GM18499 (cell line): ENCODE results near the gene PSEN2.
"Not testable (repeated sequence)": the region's sequence is repeated elsewhere in the genome, so short reads cannot be mapped to it uniquely, and the experiment has no call there.

Experiments used
- ATAC-seq: cut with Tn5 transposase; IDR thresholded peaks from one replicate; pipeline ENCODE4 v1.9.1; 2021; ENCODE audit warnings: moderate number of reproducible peaks; ENCODE audit not compliant: insufficient read depth, unreplicated experiment

Gene PSEN2

DNA sequence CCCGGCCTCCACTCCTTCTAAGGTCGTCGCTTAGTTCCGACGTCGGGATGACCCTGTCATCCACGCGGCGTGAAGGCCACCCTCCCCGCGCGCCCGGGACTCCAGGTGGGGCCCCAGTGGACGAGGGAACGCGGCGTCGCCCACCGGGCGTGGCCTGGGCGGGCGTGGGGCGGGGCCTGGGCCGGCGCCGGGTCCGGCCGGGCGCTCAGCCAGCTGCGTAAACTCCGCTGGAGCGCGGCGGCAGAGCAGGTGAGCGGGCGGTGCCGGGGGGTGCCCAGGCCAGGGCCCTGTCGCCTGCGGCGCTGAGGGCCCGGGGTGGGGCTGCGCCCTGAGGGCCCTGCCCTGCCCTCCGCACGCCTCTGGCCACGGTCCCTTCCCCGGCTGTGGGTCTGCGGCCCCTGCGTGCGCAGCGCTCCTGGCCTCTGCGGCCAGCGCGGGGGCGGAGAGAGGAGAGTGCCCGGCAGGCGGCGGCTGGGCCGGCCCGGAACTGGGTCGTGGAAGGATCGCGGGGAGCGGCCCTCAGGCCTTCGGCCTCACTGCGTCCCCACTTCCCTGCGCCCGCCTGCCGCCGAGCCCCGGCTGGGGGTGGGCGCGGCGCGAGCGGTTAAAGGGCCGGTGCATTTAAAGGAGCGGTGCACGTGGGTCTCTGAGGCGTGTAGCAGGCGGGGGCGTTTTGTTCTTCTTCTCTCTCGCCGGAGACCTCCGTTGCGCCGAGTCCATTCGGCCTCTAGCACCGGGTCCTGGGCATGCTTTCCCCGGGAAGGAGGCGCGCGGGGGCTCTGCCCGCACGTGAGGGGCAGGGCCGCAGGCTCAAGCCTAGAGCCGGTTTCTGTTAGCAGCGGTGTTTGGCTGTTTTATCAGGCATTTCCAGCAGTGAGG, at the start of gene PSEN2:
TSS of gene PSEN2 (plus strand) at position 216 of the 879 bp plus-strand sequence. CDS start 11,292 bp downstream, outside the sequence.
- peak; percentile 63 for ATAC-seq

DNA sequence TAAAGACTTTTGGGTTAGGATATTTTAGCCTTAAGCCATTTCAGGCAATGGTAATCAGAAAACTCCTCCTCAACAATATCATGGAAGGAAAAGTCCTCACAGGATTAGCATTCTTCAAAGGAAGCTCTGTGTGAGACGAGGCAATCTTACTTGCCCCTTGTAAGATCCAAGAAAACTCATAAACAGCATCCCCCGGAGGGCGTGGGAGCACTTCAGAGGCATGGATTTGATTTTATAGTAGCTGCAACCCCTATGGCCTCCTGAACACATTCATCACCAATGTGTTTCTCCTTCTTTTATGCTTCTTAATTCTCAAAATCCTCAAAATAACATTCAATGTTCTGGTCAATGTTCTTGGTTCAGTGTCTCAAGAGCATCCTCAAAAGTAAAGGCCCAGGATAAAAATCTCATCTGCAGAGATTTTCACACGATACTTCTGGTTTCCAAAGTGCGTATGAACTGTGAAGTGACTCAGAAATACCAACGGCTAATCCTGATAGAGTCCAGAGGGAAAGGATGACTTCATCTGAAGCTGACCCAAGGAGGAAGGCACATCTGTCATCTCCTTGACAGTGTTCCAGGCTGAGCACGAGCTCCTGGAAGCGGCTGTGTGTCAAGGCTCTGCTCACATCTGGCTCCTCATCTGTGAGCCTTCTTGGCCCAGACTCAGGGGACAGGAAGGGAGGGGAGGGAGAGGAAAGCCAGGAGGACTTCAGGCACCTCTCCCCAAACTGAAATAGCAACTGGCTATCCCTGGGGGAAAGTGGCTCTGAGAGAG, 49.3 kb upstream of the PSEN2 start:
- ATAC-seq, result no peak

DNA sequence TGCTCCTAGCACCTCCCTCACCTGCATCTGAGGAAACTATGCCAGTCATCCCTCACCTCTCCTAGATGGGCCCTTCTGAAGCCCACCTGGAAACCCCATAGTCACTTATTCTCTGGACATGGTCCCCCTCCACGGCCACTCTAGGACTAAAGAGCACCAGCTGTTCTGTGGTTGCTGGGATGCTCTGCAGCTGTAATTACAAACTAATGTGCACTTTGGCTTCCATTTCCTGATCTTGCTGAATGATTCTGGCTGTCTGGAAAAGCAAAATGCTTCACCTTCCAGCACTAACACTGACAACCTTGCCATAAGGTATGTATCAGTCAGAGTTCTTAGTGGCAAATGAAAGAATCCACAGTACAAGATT, 48.7 kb upstream of the PSEN2 start:
- ATAC-seq, result no peak

DNA sequence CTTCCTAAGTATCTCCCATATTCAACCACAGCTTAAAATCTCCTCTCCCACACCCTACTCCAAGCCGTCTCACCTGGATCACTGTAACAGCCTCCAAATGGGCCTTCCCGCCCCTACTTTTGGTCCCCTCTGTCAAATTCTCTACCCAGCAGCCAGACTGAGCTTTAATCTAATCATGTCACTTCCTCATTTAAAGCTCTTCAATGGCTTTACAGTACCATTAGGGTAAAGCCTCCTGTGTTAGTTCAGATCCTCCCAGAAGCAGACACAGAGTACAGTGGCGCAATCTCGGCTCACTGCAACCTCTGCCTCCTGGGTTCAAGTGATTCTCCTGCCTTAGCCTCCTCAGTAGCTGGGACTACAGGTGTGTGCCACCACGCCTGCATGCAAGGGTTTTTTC, 46.8 kb upstream of the PSEN2 start:
- ATAC-seq, result no peak

DNA sequence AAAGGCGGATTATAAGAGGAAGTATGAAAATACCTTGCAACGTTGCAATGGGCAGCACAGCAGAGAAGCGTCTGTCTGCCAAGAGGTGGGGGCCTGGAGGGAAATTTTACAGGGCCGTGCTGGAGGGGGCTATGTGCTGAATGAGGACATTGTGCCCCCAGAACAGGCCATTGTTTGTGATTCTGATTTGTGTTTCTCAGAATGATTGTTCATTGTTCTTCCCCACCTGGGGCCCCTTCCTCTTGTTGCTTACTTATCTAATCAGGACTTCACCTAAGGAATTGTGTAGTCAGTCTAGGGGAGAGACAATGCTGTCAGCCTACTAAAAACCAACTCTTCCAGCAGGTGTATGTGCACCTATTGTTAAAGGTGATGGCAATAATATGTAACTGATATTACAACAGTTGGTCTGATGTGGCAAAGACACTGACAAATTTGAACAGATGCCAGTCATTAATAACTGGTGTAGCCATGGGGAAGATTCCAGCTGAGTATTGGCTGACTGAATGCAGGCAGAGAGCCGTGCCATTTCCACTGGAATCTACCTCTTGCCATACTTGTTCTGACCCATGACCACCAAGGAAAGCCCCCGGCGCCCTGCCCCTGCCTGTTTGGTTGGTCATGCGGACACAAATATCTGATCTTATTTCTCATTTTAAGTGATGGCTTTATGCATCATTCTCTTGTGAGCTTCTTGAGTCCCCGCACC, 45.2 kb upstream of the PSEN2 start:
- ATAC-seq, result no peak

GRCh38 chr1:226825746-226826100, 44.7 kb upstream of the PSEN2 start:
- no peak for ATAC-seq

GRCh38 chr1:226826479-226827261, 43.7 kb upstream of the PSEN2 start:
- ATAC-seq, result no peak

DNA sequence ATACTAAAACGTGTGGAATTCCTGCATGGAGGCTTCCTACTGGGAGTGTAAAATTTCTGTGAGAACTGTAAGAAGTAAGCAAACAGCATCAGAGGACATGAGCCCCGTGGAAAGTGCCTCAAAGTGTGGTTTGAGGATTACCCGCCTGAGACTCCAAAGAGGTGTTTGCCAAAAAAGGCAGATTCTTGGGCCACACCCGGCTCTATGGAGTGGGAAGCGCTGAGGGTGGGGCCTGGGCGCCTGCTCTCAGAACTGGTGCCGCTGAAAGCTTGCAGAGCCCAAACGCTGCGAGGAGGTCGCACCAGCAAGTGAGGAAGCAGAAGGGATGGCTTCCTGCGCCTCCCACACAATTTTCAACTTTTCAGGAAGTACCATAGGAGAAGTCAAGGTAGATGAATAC, 43.0 kb upstream of the PSEN2 start:
- no peak for ATAC-seq

GRCh38 chr1:226827968-226828513, 42.4 kb upstream of the PSEN2 start:
- ATAC-seq, result peak; percentile 77

DNA sequence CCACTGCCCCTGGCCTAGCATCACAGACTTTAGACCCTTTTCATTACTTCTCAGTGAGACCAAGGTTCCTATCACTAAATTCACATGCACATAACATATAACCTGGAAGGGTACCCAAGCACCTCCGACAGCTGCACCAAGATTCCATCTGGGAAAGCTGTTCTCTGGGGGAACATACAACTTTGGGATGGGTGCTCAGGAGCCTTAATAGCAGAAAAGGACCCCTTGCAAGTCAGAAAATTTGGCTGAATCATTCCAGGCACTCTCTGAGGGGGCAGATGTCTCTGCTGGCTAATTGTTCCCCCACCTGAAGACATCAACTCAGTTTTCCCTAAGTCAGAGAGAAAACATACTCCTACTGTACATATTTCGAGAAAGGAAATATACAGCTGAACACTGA, 41.3 kb upstream of the PSEN2 start:
- ATAC-seq, result no peak

DNA sequence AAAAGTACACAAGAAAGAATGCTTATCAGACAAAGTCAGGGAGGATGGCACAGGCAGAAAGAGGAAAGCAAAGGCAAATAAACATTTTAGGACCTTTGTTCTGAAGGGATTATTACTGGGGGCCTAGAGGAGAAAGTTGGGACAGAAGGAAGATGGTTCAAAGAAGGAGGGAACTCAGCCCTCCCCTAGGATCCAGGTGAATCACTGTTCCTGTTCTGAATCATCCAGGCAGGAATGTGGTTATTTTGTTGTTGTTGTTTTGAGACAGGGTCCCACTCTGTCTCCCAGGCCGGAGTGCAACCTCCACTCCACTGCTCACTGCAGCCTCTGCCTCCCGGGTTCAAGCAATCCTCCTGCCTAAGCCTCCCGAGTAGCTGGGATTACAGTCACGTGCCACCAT, 38.5 kb upstream of the PSEN2 start:
- no peak for ATAC-seq

DNA sequence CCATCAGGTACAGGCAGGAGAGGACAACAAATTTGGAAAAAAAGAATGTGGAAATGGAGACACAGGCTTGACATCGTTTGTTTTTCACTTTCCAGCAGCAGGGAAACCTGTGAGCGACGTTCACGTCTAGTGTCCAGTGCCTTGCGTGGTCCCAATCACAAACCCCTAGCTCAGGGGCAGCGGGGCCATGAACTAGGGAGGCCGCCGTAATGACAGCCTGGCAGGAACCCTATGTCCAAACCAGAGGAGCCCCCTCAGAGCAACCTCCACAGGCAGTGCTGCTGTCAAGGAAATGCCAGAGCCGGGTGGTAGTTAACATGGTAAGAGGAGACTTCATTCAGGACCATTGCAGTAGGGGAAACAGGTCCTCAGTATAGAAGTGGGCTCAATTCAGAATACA, 37.8 kb upstream of the PSEN2 start:
- no peak for ATAC-seq

DNA sequence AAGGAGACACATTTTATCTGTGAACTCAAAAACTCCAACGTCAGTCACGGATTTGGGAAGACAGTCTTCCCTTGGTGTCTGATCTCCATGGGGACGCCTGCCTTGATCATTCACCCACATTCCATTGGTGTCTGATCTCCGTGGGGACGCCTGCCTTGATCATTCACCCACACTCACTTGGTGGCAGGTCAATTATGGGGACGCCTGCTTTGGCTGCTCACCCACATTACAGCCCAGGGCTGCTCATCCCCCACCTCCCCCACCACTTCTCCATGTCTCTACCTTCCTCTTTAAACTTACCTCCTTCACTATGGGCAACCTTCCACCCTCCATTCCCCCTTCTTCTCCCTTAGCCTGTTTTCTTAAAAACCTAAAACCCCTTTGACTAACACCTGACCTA, 36.2 kb upstream of the PSEN2 start:
- ATAC-seq, result not testable (repeated sequence)

DNA sequence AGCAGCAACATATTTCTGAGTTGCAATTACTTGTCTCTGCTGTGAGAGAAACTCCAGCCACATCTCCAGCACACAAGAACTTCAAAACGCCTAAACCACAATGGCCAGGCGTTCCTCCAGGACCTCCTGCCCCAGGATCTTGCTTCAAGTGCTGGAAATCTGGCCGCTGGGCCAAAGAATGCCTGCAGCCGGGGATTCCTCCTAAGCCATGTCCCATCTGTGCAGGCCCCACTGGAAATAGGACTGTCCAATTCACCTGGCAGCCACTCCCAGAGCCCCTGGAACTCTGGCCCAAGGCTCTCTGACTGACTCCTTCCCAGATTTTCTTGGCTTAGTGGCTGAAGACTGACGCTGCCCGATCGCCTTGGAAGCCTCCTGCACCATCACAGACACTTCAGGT, 35.0 kb upstream of the PSEN2 start:
- not testable (repeated sequence) for ATAC-seq

GRCh38 chr1:226837966-226838365, 32.5 kb upstream of the PSEN2 start:
- not testable (repeated sequence) for ATAC-seq

DNA sequence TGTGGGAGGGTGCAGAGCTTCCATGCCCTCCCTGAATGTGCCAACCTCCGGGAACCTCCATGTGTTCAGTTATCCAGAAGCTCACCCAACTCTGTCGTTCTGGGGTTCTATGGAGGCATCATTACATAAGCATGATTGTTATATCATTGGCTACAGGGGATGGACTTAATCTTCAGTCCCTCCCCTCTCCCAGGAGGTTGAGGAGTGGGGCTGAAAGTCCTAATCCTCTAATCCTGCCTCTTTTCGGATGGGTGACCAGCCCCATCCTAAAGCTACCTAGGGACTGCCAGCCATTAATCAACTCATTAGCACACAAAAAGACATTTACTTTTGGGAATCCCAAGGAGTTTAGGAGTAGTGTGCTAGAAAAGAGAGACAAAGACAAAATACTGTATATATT, 32.0 kb upstream of the PSEN2 start:
- ATAC-seq, result no peak

GRCh38 chr1:226845624-226846023, 24.8 kb upstream of the PSEN2 start:
- no peak for ATAC-seq

GRCh38 chr1:226846786-226847185, 23.6 kb upstream of the PSEN2 start:
- ATAC-seq, result no peak

DNA sequence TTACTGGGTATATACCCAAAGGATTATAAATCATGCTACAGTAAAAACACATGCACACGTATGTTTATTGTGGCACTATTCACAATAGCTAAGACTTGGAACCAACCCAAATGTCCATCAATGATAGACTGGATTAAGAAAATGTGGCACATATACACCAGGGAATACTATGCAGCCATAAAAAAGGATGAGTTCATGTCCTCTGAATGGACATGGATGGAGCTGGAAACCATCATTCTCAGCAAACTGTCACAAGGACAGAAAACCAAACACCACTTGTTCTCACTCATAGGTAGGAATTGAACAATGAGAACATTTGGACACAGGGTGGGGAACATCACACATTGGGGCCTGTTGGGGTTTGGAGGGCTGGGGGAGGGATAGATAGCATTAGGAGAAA, 15.9 kb upstream of the PSEN2 start:
- ATAC-seq, result not testable (repeated sequence)

DNA sequence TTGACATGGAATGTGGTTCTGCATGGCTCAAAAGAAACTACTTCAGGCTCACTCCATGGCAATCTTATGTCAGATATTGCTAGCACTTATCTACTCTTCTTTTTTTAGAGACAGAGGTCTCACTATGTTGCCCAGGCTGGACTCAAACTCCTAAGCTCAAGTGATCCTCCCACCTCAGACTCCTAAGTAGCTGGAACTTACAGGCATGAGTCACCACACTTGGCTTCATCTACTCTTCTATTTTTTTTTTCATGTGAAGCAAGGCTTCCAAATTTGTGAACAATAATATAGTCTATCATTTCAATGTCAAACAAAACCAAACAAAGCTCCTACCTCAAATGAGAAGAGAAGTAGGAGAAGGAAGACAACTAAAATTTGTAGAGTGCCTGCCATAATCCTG, 7.5 kb upstream of the PSEN2 start:
- ATAC-seq, result no peak
